ENCODE data around the gene USP37.

DNA sequence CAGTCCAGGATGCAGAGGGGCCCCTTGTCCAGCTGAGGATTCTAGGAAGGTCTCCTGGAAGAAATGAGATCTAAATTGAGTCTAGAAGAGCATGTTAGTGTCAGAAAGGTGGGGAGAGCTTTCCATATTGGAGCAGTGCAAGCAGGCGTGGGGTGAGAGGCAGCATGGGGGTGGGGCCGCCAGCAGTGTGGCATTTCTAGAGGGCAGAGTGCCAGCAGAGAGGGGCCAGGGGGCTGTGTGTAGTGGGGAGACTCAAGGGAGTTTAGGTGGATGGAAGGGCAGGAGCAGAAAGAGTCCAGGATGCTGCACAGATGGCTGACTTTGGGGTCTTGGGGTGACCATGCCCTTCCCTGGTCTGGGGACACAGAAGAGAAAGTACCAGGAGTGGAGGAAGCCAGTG is 147.1 kb downstream of the USP37 start:
- TF ChIP-seq, protein P1, sequence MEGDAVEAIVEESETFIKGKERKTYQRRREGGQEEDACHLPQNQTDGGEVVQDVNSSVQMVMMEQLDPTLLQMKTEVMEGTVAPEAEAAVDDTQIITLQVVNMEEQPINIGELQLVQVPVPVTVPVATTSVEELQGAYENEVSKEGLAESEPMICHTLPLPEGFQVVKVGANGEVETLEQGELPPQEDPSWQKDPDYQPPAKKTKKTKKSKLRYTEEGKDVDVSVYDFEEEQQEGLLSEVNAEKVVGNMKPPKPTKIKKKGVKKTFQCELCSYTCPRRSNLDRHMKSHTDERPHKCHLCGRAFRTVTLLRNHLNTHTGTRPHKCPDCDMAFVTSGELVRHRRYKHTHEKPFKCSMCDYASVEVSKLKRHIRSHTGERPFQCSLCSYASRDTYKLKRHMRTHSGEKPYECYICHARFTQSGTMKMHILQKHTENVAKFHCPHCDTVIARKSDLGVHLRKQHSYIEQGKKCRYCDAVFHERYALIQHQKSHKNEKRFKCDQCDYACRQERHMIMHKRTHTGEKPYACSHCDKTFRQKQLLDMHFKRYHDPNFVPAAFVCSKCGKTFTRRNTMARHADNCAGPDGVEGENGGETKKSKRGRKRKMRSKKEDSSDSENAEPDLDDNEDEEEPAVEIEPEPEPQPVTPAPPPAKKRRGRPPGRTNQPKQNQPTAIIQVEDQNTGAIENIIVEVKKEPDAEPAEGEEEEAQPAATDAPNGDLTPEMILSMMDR (IDR thresholded peaks at IDR 0.05) = no peak
- TF ChIP-seq POLR2A (IDR thresholded peaks at IDR 0.05) = no peak

Data from adrenal gland (tissue), 5 donors.